UCSD-AML1 (cell line): Measurements from ENCODE around the gene PFKL.
"Not testable (repeated sequence)": the region's sequence is repeated elsewhere in the genome, so short reads cannot be mapped to it uniquely, and the experiment has no call there.

Experiments
- DNase-seq: peaks from one replicate; lab custom pipeline; 2025; ENCODE audit not compliant: unreplicated experiment; lab: John Stamatoyannopoulos, UW

PFKL gene

DNA sequence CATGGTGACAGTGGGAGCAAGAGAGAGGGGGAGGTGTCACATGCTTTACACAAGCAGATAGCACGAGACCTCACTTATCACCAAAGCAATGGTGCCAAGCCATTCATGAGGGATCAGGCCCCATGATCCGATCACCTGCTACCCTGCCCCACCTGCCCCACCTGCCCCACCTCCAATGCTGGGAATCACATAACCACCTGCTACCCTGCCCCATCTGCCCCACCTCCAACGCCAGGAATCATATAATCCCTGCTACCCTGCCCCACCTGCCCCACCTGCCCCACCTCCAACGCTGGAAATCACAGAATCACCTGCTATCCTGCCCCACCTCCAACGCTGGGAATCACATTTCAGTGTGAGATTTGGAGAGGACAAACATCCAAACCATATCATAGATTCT, 24.8 kb upstream of the PFKL start:
- no peak for DNase-seq

DNA sequence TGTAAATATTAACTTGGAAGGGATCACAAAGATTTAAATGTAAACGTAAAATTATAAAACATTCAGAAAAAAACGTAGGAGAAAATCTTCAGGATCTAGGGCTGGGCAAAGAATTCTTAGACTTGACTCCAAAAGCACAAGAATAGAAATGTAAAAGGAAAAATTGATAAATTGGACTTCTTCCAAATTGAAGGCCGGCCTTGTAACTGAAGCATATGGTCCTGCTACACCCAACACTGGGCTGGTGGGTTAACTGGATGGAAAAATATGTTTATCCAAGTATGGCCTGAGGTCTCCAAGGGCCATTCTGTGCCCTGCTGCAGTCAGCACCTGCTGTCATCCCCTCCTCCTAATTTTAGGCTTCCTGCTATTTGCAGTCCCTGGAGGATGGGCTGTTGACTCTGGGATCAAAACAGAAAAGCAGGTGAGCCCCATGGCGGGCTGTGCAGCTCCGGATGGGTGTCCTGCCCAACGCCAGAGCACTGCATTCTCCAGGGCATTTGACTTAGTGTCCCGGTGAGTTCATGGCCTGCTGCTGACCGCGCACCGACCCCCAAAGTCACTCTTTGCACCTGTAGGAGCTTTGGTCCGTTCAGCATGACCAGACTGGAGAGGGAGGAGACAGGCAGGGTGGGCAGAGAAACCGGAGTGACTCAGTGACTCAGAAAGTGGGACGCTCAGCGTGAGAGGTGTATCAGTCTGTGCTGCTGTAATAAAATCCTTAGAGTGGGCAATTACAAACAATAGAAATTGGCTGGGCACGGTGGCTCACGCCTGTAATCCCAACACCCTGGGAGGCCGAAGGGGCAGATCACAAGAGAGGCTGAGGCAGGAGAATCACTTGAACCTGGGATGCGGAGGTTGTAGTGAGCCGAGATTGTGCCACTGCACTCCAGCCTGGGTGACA, 20.2 kb upstream of the PFKL start:
- DNase-seq: no peak

DNA sequence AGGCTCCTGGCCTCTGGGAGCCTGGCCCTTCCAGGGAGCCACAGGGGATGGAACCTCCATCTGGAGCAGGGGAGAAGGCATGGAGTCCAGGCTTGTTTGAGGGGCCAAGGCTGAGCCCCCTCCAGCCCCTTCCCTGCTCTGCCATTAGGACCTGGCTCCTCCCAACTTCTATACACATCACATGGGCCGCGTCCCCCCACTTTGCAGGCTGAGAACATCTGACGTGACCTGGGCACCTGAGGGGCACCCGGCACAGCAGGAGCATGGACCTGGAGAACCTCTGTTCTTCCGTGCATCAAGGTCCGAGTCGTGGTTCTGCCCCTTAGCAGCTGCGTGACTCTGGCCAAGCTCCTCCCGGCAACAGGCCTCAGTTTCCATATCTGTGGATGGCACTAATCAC, 18.1 kb upstream of the PFKL start:
- DNase-seq: no peak

GRCh38 chr21:44282370-44282769, 17.5 kb upstream of the PFKL start:
- no peak for DNase-seq

GRCh38 chr21:44283211-44283785, 16.6 kb upstream of the PFKL start:
- DNase-seq: not testable (repeated sequence)

- no peak for DNase-seq
Observed at GRCh38 chr21:44283948-44284347, 15.9 kb upstream of the PFKL start.

DNA sequence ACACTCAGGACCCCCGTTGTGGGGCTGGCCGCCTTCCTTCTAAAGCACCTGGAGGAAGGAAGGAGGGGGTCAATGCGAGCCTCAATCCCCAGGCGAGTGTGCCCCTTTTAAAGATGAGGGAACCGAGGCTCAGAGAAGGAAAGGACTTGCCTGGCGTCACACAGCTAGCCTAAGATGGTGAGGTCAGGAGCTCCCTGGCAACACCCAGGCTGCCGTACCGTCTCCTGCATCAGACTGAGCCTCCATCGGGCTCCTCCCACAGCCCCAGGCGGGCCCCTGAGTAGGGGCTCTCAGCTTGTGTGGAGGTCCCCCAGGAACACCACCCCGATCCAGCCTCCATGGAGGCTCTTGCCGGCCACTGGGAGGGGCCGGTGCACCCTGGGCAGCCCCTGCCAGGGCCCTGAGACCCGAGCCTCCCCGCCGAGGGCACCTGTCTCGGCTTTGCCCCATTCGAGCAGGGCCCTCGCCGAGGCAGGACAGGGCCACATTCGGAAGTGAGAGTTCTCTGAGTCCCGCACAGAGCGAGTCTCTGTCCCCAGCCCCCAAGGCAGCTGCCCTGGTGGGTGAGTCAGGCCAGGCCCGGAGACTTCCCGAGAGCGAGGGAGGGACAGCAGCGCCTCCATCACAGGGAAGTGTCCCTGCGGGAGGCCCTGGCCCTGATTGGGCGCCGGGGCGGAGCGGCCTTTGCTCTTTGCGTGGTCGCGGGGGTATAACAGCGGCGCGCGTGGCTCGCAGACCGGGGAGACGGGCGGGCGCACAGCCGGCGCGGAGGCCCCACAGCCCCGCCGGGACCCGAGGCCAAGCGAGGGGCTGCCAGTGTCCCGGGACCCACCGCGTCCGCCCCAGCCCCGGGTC, 14.5 kb upstream of the PFKL start, which contains the start of gene AIRE:
Gene AIRE, plus strand, starts transcription at position 739 of the 855 bp plus-strand sequence. CDS start 131 bp downstream, outside the sequence.
- DNase-seq: no peak

DNA sequence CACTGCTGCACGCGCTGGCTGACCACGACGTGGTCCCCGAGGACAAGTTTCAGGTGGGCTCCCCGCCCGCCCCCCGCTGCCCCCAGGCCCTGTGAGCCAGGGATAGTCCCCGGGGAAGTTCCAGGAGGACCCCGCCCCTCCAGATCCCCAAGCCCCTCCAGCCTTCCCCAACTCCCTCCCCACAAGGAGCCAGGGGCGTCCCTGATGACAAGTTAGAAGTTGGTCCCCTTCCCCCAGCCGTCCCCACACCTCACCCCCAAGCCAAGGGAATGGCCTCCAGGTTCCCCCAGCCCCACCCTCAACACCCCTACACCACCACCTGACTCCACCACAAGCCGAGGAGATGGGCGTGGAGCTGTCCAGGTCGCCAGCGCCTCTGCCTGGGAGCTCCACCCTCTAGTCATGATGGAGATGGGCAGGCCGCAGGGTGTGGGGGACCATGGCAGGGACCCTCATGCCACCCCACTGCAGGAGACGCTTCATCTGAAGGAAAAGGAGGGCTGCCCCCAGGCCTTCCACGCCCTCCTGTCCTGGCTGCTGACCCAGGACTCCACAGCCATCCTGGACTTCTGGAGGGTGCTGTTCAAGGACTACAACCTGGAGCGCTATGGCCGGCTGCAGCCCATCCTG, 13.7 kb upstream of the PFKL start:
- no peak for DNase-seq

GRCh38 chr21:44286716-44287632, 12.9 kb upstream of the PFKL start:
- DNase-seq: no peak

DNA sequence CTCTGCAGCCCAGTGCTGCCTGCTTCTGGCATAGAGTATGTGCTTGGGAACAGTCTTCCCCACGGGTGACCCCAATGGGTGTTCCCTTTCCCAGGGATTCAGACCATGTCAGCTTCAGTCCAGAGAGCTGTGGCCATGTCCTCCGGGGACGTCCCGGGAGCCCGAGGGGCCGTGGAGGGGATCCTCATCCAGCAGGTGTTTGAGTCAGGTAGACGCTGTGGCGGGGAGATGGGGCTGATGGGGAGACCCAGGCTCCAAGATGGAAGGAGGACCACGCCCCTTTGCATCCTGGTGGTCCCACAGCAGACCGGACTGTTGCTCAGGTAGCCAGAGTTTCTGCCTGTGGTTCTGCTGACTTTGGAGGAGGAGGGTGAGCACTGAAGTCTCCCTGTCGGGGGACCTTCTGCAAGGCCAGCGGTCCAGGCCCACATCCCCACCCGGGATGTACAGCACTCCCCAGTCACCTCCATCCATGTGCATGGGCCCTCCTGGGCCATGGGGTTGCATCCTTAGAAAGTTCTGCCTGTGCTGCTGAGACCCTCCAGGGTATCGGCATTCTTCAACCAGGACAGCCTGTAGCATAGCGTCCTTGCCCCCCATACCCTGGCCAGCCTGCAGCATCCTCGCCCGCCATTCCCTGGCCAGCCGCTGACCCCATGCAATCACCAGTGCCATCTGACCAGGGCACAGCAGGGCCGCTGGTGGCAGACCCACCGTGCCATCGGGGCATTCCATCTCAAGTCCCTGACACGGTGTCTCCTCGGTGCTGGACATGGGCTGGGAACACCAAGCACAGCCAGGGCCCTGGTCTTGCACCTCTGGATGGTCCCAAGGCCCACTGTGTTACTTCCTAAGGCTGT, 11.4 kb upstream of the PFKL start:
- DNase-seq: no peak

DNA sequence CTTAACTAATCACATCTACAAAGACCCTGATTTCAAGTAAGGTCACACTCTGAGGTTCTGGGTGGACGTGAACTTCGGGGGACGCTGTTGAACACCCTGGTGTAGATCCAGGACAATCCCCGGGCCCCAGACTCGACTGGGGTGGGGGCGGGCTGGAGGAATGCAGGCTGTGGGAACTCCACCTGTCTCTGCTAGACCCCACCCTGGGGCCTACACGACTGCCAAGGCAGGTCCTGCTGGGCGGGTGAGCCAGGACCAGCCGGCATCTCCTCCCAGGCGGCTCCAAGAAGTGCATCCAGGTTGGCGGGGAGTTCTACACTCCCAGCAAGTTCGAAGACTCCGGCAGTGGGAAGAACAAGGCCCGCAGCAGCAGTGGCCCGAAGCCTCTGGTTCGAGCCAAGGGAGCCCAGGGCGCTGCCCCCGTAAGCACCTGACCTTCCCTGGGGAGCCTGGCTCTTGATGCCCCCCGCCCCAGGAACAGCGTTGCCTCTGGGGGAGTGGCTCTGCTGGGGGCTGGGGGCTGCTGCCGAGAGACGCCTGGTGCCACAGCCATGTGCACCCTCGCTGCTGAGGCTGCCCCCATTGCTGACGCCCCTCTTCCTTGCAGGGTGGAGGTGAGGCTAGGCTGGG, 10.4 kb upstream of the PFKL start:
- DNase-seq: no peak

GRCh38 chr21:44290327-44291077, 9.4 kb upstream of the PFKL start:
- no peak for DNase-seq

- no peak for DNase-seq
Observed at GRCh38 chr21:44291078-44291935, 8.5 kb upstream of the PFKL start.

- DNase-seq: no peak
Observed at GRCh38 chr21:44291936-44292811, 7.7 kb upstream of the PFKL start.

GRCh38 chr21:44292812-44293195, 7.0 kb upstream of the PFKL start:
- DNase-seq: no peak
